GM03348 (cell line): ENCODE data around the gene TNFAIP3.
"Not testable (repeated sequence)": the region's sequence is repeated elsewhere in the genome, so short reads cannot be mapped to it uniquely, and the experiment has no call there.

Experiments
- DNase-seq: peaks from one replicate; pipeline ENCODE4 v3.0.0; 2012; ENCODE audit warnings: low spot score

Gene TNFAIP3

DNA sequence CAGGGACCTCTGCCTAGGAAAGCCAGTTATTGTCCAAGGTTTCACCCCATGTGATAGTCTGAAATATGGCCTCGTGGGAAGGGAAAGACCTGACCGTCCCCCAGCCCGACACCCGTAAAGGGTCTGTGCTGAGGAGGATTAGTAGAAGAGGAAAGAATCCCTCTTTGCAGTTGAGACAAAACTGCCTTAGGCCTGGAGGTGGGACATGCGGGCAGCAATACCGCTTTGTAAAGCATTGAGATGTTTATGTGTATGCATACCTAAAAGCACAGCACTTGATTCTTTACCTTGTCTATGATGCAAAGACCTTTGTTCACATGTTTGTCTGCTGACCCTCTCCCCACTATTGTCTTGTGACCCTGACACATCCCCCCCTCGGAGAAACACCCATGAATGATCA, 22.3 kb upstream of the TNFAIP3 start:
- DNase-seq: not testable (repeated sequence)

DNA sequence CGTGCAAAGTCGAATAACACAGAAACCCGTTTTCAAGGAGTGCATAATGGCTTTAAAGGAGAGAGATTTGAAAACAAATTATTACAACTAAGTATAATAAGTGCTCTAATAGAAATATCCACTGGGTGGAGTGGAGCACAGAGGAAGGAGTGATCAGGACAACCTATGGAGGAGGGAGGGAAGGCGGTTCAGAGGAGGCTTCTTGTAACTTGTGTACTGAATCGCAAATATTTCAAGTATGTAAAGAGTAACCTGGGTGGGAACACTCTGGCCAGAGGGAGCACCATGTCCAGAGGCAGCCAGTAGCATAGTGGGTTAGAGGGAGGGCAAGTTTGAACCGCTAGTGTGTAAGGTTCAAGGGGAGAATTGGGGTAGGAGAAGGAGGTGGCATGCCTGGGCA, 21.6 kb upstream of the TNFAIP3 start:
- peak; percentile 23 for DNase-seq

DNA sequence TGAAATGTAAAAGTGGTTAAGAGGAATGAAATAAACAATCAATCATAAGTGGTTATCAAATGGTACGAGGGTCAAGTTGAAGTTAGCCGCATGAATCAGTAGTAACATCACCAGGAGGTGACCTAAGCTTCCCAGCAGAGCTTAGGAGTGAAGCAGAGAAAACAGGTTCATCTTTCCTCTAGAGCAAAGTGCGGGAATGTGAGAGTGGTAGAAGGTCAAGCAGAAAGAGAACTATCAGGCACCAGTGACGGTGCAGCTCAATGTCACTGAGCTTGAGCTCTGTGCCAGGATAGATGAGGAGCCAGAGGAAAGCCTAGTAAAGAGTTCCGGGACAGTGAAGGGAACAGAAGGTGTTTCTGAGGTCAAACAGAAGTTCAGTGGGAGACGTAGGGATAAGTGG, 20.8 kb upstream of the TNFAIP3 start:
- DNase-seq: no peak

DNA sequence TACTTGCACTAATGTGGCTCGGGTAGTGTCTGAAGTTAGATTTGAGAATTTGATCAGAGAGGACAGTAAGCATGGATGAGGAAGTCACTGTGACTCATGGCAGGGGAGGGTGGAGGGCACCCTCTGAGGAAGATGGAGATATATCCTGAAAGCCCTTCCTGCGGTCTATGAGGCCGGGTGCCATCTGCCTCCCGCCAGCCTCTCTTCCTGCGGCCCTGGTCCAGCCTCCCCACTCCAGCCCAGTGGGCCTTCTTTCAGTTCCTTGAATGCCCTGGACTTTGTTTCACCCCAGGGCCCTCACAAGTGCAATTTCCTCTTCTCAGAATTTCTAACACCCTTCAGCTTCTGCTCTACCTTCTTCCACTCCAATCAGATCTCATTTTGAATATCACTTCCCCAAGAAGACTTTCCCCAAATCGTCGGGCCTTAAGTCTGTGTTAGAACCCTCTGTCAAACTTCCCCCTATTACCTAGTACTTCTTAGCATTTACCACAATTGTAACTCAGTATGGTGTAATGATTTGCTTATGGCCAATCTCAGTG, 20.2 kb upstream of the TNFAIP3 start:
- no peak for DNase-seq

DNA sequence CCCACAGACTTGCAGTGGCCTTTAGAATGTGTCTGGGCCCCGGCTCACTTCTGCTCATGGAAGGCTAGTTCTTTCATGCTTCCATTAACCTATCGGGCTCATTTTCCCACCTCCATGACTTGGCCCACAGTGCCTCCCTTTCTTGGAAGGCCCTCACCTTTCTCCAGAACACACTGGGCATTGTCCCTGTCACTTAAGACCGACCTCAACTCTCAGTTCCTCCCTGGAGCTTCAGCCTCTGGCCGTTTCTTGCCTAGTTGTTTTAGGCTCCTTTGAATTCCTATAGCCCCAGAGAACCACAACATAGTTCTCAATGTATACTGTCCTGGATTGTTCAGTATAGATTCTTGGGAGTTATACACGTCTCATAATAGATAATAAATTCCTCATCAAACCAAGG, 19.3 kb upstream of the TNFAIP3 start:
- no peak for DNase-seq

DNA sequence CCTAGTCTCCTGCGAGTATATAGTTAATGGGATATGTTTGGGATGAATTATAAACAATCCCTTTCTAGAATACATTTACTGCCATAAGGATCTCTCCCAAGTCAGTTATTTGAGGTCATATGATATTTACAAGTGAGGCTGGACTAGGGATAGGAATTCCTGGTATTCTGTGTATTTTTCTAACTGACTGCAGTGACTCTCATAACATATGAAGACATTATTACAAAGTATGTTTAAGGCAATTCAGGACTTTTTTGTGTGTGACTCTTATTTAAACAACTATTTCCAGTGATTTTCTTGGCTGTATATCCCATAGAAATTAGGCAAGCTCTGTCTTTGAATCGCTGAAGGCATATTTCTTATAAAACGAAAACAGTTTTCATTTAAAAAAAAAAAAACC, 18.4 kb upstream of the TNFAIP3 start:
- DNase-seq: peak; percentile 13

DNA sequence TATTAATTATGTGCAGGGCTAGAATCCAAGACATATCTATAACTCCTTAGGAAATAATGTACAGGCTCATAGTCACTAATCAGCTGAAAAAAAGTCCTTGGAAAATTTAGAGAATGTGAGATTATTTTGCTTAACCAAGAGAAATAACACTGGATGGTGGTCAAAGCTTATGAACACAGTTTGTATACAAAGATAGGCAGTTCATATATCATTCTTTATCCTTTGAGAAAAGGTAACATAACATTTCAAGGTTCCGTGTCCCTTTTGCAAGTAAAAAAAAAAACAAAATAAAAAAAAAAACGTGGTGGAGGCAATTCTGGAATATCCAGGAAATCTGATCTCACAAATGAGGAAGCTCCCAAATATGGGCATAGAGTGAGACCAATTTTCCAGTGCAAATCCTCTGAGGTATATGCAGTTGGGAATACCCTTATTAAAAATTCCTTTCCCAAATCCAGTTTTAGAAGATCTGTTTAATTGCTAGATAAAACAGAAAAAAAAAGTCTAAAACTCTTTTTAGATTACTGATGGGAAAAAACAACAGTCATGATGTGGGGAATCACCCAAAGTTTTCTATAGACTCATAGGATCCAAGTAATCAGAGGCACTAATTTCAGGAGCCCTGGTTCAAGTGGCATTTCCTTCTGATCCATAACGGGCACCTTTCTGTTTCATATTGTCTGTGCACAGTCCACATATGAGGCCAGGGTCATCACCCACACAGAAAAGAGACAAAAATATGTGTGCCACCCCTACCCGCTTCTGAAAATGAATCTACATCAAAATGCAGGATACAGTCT, 17.7 kb upstream of the TNFAIP3 start:
- peak; percentile 21 for DNase-seq

DNA sequence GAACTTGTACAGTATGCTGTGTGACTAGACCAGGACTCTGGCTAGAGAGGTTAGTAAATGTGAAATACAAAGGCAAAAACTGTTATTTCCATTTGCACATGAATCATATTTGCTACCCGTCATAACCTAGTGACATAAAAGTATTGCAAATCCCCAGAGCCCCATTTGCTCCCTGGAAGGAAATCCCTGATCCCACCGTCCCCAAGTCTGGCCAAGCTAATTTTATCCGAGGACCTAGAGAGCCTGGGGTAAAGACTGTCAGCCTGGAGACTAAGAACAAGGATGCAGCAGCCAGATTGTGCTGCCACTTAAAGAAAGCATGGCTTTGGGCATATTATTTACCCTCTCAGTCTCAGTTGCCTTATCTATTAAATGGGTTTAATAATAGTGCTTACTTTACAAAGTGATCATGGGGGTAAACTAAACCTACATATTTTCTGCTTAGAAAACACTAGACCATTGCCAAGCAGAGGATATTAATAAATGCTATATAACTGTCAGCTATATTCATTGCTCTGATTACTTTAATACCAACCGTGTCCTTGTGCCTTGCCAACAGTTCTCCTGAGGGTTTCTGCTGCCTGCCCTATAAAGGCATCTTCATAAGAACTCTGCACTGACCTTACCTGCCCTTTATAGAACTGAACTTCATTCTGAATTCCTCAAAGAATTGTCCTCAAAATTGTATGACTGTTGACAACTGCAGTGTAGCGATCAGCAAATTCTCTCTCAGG, 16.9 kb upstream of the TNFAIP3 start:
- no peak for DNase-seq

DNA sequence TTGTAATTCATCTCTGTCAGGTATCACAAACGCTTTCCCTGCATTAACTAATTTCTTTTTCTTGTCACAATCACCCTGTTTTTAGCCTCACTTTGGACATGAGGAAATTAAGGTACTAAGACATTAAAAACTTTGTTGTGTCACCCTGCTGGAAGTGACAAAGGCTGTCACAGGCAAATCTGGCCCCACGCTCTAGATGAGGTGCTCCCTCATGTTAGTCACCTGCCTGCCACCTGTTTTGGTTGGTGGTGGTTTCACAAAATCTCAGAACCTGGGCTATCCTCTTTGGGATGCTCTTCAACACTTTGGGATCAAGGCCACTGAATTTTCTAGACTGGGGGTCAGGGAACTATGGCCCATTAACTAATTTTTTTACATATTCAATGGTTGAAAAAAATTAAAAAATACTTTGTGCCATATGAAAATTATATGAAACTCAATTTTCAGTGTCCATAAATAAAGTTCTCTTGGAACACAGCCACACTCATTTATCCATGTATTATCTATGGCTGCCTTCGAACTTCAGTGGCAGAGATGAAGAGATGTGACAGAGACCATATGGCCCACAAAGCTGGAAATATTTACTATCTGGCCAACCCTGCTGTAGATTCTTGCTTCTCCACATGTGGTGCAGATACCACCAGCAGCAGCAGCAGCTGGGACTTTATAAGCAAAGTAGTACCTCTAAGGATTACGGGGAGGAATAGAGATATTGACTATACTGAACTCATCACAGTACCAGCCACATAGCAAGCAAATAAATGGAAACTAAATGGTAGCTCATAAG, 16.1 kb upstream of the TNFAIP3 start:
- no peak for DNase-seq

DNA sequence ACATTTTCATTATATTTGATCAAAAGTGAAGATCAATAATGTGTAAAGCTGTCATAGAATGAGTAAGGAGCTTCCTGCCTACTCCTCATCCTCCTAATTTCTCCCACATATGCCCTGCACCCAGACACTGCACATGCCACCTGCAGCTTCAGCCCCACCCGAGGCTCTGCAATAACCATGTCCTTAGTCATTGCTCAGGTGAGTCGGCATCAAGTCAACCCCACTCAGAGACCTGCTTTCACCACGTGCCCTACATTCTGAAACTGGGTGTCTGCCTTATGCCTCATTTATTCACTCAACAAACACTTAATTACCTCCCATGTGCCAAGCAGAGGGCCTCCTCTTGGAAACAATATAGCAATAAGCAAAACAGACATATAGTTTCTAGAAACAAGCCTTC, 15.4 kb upstream of the TNFAIP3 start:
- DNase-seq: no peak

DNA sequence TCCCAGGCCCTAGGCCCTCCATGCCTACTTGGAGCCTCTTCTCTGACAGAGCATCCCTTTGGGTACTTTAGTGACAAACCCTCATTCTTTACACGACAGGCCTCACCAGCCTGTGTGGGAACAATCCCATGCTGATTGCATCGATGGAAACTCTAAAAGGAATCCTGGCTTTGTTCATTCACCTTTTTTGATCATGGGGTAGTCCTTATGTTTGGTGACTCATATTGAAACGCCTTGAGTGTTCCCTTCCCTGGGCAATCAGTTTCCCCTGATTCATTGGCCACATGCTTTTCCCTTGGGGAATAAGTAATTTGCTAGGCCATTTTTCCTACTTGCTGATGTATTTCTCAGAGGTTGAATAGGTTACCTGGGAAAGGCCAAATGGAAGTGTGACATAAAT, 14.7 kb upstream of the TNFAIP3 start:
- no peak for DNase-seq

DNA sequence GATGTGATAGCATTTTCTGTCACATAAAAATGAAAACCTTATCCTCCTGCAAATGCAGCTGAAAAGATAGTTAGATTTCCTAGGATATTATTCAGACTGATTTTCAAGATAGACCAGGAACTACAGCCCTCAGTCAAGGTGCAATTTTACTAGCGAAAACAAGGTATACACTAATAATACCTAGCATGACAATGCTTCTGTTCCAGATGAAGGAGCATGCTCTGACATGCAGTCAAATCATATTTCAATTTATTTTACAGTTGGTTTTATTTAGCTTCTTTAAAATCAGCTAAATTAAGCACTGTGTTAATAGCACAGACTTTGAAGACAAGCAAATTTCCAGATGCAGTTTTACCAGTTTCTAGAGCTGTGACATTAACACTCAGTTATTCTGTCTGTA, 14.2 kb upstream of the TNFAIP3 start:
- DNase-seq: no peak

DNA sequence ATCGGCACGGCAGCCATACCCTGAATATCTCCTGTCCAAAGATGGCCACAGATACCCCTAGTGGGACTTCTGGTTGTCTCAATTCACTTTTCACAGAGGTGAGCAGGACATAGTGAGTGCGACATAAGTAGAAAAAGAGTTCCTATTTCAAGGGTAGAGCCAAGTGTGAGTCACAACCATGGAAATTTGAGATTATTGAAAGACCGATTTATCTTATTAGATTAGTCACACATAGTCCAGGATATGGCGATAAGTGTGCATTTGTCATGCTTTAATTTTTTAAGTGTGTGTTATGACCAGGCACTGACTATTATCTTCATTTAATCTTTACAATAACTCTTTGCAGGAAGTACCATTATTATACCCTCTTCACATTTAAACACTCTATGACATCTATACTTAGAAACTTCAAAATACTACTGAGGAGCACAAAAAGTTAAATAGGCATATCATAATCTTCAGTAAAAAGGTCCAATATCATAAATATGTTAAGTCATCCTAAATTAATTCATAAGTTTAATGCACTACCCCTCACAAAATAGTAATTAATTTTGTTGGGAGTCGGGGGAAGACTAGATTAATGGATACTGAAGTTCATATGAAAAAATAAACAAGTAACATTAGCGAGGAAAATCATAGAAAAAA, 13.4 kb upstream of the TNFAIP3 start:
- peak; percentile 13 for DNase-seq

DNA sequence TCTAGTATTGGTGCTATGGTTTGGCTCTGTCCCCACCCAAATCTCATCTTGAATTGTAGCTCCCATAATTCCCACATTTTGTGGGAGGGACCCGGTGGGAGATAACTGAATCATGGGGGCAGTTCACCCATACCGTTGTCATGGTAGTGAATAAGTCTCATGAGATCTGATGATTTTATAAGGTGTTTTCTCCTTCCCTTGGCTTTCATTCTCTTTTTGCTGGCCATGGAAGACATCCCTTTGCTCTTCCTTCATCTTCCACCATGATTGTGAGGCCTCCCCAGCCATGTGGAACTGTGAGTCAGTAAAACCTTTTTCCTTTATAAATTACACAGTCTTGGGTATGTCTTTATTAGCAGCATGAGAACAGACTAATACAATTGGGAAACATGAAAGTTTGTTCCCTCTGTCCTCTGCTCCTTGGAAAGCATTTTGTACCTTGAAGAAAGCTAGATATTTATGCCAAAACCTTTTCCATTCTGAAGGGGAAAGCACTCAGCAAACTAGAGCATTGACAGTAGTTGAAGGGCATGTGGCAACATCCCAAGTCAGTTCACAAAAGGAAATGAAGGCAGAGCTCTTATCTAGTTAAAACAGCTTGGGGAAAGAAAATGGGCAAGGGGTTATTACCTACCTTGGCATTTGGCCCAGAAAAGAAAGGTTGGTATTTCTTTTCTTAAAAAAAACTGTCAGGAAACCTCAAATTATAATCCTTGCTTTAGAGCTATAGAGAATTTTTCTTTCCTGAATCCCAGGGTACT, 10.7 kb upstream of the TNFAIP3 start:
- DNase-seq: no peak

DNA sequence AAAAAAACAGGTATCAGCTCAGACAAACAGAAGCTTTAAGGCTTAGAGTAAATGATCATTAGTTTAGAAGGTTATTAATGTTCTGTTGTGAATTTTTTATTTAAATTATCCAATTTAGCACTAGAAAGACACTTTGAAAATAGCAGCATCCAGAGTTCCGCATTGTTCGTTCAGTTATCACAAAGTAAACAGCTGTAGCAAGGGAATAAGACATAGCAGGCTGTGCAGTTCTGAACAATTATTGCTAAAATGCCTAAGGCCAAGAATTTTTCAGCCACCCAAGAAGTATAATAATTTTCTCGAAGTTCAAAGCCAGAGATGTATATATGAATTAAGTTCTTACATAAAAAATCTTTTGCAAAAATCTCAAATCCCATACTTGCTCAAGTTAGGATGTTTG, 8.0 kb upstream of the TNFAIP3 start:
- no peak for DNase-seq

DNA sequence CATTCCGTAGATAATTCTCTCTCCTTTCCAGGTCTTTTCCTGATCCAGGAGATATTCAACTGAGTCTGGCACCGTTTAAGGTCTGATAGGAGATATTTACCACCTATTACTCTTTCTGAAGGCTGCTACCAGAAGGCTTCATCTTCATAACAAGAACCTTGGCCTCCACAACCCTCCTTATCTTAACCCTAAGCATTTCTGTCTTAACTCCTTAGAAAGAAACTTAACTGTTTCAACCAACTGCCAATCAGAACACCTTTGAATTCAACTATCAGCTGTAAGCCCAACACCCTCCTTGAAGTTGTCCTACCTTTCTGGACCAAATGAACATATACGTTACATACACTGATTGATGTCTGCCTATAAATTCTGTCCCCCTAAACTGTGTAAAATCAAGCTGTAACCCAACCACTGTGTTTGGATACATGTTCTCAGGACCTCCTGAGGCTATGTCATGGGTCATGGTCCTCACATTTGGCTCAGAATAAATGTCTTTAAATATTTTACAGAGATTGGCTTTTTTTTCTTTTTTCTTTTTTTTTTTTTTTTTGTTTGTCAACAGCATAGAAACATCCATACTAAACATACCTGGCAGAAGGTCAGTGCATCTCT, 6.6 kb upstream of the TNFAIP3 start:
- DNase-seq: no peak

DNA sequence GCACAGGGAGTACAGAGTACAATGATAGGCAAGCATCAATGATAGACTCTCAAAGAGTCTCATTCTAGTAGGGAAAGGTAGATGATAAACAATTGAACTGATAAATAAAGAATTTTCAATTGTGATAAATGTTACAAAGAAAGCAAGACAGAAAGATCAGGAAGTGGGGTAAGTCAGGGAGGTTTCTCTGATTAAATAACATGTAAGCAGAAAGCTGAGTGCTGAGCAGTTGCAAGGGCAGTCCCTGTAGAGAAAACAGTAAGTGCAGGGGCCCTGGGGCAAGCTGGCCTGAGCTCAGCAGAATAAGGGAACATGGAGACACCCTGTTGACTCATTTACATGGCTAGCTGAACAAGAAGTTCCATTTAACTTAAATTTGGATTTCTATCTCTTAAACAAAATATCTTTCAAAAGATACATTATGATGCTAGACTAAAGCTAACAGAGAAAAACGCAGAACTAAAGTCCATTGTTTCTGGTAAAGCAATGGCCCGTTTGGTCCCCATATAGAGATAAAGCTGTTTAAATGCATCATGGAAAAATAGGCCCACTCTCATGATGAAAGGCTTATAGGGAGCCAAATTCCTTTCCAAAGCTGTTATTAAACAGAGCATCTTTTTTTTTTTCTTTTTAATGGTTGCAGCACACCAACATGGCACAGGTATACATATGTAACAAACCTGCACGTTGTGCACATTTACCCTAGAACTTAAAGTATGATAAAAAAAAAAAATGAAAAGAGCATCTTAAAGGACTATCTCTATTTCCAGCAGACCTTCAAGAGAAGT, 5.3 kb upstream of the TNFAIP3 start:
- no peak for DNase-seq

DNA sequence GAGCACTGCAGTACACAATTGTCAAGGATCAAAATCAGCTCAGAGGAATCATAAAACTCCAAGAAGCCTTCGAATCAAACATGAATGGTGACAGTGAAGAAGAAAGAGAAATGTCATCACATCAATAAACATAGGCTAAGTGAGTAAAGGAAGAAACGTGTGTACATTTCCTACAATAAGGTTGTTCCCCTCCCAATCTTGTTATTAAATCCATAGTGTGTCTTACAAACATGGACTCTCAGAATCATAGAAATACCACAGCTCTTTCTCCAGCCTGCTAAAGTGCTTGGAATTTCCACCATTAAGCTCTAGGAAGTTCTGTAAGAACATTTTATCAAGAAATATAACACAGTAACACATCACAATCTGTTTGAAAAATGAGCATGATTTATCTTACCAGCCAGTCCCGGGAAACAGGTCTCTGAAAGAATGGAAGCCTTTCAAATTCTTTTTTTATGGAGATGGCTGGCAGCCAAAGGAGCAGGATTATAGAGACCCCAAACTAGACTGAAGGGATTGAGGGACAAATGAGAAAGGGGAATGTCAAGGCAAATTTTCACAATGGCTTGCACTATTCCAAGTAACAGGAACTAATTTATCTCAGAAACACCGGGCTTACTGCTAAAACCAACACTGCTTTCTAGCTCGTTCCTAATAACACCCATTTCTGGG, 4.5 kb upstream of the TNFAIP3 start:
- DNase-seq: no peak

DNA sequence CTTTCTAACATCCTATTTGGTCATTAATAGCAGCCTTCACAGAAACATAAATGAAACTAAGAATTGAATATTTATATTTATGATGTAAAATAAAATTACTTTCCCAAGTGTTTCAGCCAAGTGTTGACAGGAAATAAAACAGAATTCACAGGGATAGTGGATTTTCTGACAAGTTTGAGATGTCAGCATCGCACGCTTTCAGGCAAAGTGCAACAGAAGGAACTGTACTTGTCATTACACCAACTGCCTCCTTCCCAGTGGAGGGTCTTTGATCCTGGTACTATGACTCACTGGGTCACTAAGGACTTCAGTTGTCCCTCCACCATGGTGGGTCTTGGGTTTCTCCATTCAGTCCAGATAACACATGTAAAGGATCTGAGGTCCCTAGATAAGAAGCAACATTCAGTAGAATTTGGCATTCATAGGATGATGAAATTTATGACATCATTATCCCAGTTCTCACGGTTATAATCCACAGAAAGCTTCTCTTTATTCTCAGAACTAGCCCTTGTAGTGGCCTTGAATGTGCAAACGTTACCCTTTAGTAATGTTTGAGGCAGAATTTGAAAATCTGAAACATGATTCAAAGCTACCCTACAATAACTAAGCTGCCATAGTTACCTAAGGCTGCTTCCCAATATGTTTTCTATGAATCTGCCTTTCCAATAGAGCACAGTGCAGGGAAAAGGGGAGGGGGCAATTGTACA, 3.8 kb upstream of the TNFAIP3 start:
- no peak for DNase-seq
